Measurements from ENCODE around the gene LRRIQ4.
A peak's percentile ranks its signal among the peaks of the same experiment; 100 is the strongest.

LRRIQ4 gene

GRCh38 chr3:169809230-169809795 lies 3.4 kb upstream of the LRRIQ4 start:
- DNase-seq (ENCODE audit: low spot score), result no peak

GRCh38 chr3:169811631-169812331 lies 889 bp upstream of the LRRIQ4 start:
- peak; percentile 21 for DNase-seq (ENCODE audit: low spot score)

- no peak for DNase-seq (ENCODE audit: low spot score)
These were observed 608 bp downstream of the LRRIQ4 start for GRCh38 chr3:169813278-169813677.

- peak; percentile 47 for DNase-seq (ENCODE audit: low spot score)
These were observed 1.3 kb downstream of the LRRIQ4 start for GRCh38 chr3:169813757-169814517.

GRCh38 chr3:169815590-169816150 lies 3.0 kb downstream of the LRRIQ4 start:
- no peak for DNase-seq (ENCODE audit: low spot score)

GRCh38 chr3:169818316-169818715 lies 5.6 kb downstream of the LRRIQ4 start:
- no peak for DNase-seq (ENCODE audit: low spot score)

GRCh38 chr3:169822091-169822490 lies 9.4 kb downstream of the LRRIQ4 start:
- no peak for DNase-seq (ENCODE audit: low spot score)

GRCh38 chr3:169822540-169822939 lies 9.9 kb downstream of the LRRIQ4 start:
- DNase-seq (ENCODE audit: low spot score), result no peak

- DNase-seq (ENCODE audit: low spot score), result no peak
These were observed 10.3 kb downstream of the LRRIQ4 start for GRCh38 chr3:169822983-169823382.

- DNase-seq (ENCODE audit: low spot score), result no peak
These were observed 12.6 kb downstream of the LRRIQ4 start for GRCh38 chr3:169825316-169825715.

- DNase-seq (ENCODE audit: low spot score), result no peak
These were observed 15.0 kb downstream of the LRRIQ4 start for GRCh38 chr3:169827712-169828111.

GRCh38 chr3:169835533-169835932 lies 22.9 kb downstream of the LRRIQ4 start:
- no peak for DNase-seq (ENCODE audit: low spot score)

- no peak for DNase-seq (ENCODE audit: low spot score)
These were observed 23.6 kb downstream of the LRRIQ4 start for GRCh38 chr3:169836078-169836941.

- DNase-seq (ENCODE audit: low spot score), result no peak
These were observed 24.2 kb downstream of the LRRIQ4 start for GRCh38 chr3:169836942-169837275.

- DNase-seq (ENCODE audit: low spot score), result no peak
These were observed 25.9 kb downstream of the LRRIQ4 start for GRCh38 chr3:169838511-169839030.

- no peak for DNase-seq (ENCODE audit: low spot score)
These were observed 28.5 kb downstream of the LRRIQ4 start for GRCh38 chr3:169841171-169841570.

- no peak for DNase-seq (ENCODE audit: low spot score)
These were observed 30.3 kb downstream of the LRRIQ4 start for GRCh38 chr3:169842960-169843359.

GRCh38 chr3:169846458-169847193 lies 34.0 kb downstream of the LRRIQ4 start:
- no peak for DNase-seq (ENCODE audit: low spot score)

GRCh38 chr3:169847896-169848295 lies 35.2 kb downstream of the LRRIQ4 start:
- DNase-seq (ENCODE audit: low spot score), result no peak

GRCh38 chr3:169848741-169849140 lies 36.1 kb downstream of the LRRIQ4 start:
- DNase-seq (ENCODE audit: low spot score), result no peak

GRCh38 chr3:169850618-169851017 lies 37.9 kb downstream of the LRRIQ4 start:
- no peak for DNase-seq (ENCODE audit: low spot score)

Measured in hematopoietic multipotent progenitor cell treated with erythropoietin and hydrocortisone succinate and interleukin-3 and kit ligand, for 17 days (in vitro differentiated cells).